GM12891 (cell line): ENCODE results near the gene CASP10.

Source experiments
- DNase-seq: peaks from one replicate; pipeline ENCODE4 v3.0.0; 2011; ENCODE audit warnings: low spot score; ENCODE audit not compliant: insufficient read length
- FAIRE-seq: peaks from 2 replicates; lab custom pipeline; 2011; peaks lifted over from hg19 to GRCh38; lab: Jason Lieb, UNC
- PAX5 ChIP-seq: IDR thresholded peaks from 2 replicates; pipeline ENCODE4 v1.6.1; 2011; ENCODE audit warnings: low read length, moderate library complexity, mild to moderate bottlenecking; ENCODE audit not compliant: insufficient read depth, severe bottlenecking
- POLR2A ChIP-seq: IDR thresholded peaks from 2 replicates; pipeline ENCODE4 v1.6.1; 2011; ENCODE audit warnings: low read depth, low read length, control low read depth
- POLR2AphosphoS5 ChIP-seq: IDR thresholded peaks from 2 replicates; pipeline ENCODE4 v1.6.1; 2011; ENCODE audit warnings: low read depth, low read length, control low read depth
- POU2F2 ChIP-seq: IDR thresholded peaks from 2 replicates; pipeline ENCODE4 v1.6.1; 2011; ENCODE audit warnings: low read depth, mild to moderate bottlenecking, control low read depth, low read length, moderate library complexity
- SPI1 ChIP-seq: IDR thresholded peaks from 2 replicates; pipeline ENCODE4 v1.6.1; 2011; ENCODE audit warnings: low read depth, low read length, control low read depth
- TAF1 ChIP-seq: IDR thresholded peaks from 2 replicates; pipeline ENCODE4 v1.6.1; 2011; ENCODE audit warnings: low read depth, low read length, control low read depth

The CASP10 gene

GRCh38 chr2:201195331-201195730 lies 12.4 kb downstream of the CASP10 start:
- TF ChIP-seq POLR2AphosphoS5 (no peak), SPI1 (no peak), PAX5 (no peak)
- DNase-seq = no peak
- FAIRE-seq = no peak

- FAIRE-seq (no peak), DNase-seq (no peak)
- TF ChIP-seq POU2F2 (no peak), TAF1 (no peak), SPI1 (no peak), PAX5 (no peak), POLR2AphosphoS5 (no peak), POLR2A (no peak)
Measured at GRCh38 chr2:201196003-201196402, 13.1 kb downstream of the CASP10 start.

- no peak for DNase-seq
- TF ChIP-seq SPI1 = no peak
- no peak for TF ChIP-seq PAX5
- TF ChIP-seq POU2F2 = no peak
- no peak for TF ChIP-seq POLR2AphosphoS5
- no peak for TF ChIP-seq POLR2A
- TF ChIP-seq TAF1 = no peak
- FAIRE-seq = no peak
Measured at GRCh38 chr2:201196803-201197202, 13.9 kb downstream of the CASP10 start.

GRCh38 chr2:201197781-201198180 lies 14.8 kb downstream of the CASP10 start:
- FAIRE-seq (peak; percentile 50), DNase-seq (no peak)
- TF ChIP-seq POU2F2 (no peak), POLR2A (no peak)

GRCh38 chr2:201199847-201200246 lies 16.9 kb downstream of the CASP10 start:
- TF ChIP-seq TAF1 (no peak), POU2F2 (no peak), PAX5 (no peak), SPI1 (no peak), POLR2A (no peak), POLR2AphosphoS5 (no peak)
- no peak for DNase-seq
- FAIRE-seq = no peak

GRCh38 chr2:201200345-201200744 lies 17.4 kb downstream of the CASP10 start:
- no peak for TF ChIP-seq TAF1
- no peak for TF ChIP-seq POLR2A
- no peak for TF ChIP-seq PAX5
- no peak for TF ChIP-seq POU2F2
- TF ChIP-seq SPI1 = no peak
- no peak for TF ChIP-seq POLR2AphosphoS5
- FAIRE-seq (no peak), DNase-seq (no peak)

GRCh38 chr2:201201371-201201770 lies 18.4 kb downstream of the CASP10 start:
- no peak for DNase-seq
- TF ChIP-seq PAX5 = no peak
- TF ChIP-seq POLR2A = no peak
- TF ChIP-seq POLR2AphosphoS5 = no peak
- no peak for TF ChIP-seq SPI1
- TF ChIP-seq POU2F2 = no peak
- no peak for TF ChIP-seq TAF1
- no peak for FAIRE-seq

- DNase-seq (no peak), FAIRE-seq (no peak)
- TF ChIP-seq POLR2AphosphoS5 (no peak), POLR2A (no peak), PAX5 (no peak)
Measured at GRCh38 chr2:201203916-201204654, 21.1 kb downstream of the CASP10 start.

- FAIRE-seq (no peak), DNase-seq (no peak)
- TF ChIP-seq POU2F2 = no peak
- TF ChIP-seq POLR2A = no peak
- TF ChIP-seq POLR2AphosphoS5 = no peak
- TF ChIP-seq TAF1 = no peak
- no peak for TF ChIP-seq SPI1
- TF ChIP-seq PAX5 = no peak
Measured at GRCh38 chr2:201204655-201205514, 21.9 kb downstream of the CASP10 start.

- no peak for FAIRE-seq
- no peak for DNase-seq
- TF ChIP-seq PAX5 = no peak
Measured at GRCh38 chr2:201205515-201205849, 22.5 kb downstream of the CASP10 start.
